T-helper 1 cell (primary cell): ENCODE measurements around the gene PTPRD.

Experiments
- DNase-seq, 5 donors: peaks; one replicate each; pipeline ENCODE4 v3.0.0-alpha.2; 2012 to 2020

PTPRD gene

DNA sequence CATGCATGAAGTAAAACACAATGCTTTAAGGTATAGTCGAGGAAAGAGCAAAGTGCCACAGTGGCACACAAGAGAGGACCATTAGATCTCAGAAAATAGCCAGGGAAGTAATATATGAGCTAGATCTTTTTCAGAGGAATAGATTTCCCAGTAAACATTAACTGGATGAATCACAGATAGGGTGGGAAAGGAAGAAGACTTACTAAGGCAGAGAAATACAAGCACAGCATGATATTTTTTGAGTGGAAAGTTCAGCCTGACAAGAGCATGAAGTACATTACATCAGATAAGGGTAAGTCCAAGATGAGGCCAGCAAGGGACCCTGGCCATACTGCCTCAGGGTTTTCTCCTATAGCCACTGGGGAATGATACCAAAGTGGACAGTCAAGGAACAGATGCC lies 2008.6 kb downstream of the PTPRD start:
- no peak for DNase-seq

GRCh38 chr9:8600914-8601680 lies 2011.7 kb downstream of the PTPRD start:
- DNase-seq: no peak

DNA sequence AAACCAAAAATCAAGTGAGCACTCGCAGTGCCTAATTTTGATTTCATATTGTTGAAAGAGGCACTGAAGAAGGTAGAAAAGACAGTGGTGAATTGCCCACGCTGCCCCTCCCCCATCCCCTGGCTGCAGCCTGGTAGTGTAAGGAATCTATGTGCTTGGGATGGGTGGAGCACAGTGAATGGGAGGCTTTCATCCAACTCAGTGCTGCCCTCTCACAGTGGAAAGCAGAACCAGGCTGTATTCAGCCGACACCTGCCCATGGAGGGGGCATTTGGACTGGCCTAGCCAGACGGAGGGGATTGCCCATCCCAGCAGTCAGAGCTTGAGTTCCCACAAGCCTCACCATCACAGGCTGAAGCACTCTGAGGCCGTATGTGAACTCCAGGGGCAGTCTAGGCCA lies 2012.9 kb downstream of the PTPRD start:
- DNase-seq: no peak

- no peak for DNase-seq
Measured at GRCh38 chr9:8589476-8589875, 2023.3 kb downstream of the PTPRD start.

GRCh38 chr9:8585036-8585435 lies 2027.8 kb downstream of the PTPRD start:
- DNase-seq: no peak

DNA sequence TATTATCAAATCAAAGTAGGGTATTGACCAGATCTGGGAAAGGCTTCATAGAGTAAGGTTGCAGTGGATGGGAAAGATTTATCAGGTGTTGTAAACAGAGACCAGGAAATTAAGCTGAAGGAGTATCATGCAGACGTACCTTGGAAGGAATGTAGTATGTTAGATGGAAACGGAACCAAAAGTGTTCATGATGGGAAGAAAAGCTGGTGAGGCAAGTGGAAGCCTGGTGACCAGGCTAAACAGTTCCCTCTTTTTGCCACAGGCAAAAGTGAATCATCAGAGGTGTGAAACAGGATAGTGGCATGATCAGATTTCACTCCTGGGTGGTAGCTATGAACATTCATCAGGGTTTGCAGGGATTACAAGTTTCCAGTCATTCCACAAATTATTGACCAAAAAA lies 2033.1 kb downstream of the PTPRD start:
- no peak for DNase-seq

GRCh38 chr9:8576741-8577140 lies 2036.1 kb downstream of the PTPRD start:
- no peak for DNase-seq

DNA sequence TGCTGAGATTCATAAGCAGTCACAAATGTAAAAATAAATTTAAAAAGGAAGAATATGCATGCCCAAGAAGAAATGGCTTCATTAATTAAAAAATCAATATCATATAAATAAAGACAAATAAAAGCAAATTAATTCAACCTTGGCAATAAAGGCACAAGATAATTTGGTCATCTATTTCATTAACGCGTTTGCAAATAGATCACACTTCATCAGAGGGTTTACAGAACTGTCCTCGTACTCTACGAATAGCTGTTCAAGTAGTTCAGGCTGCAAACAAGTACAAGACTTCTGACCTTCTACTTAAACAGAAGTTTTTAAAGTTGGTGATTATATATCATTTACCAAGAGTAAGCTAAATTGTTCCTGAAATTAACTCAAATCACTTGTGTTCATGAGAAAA lies 2038.0 kb downstream of the PTPRD start:
- no peak for DNase-seq

DNA sequence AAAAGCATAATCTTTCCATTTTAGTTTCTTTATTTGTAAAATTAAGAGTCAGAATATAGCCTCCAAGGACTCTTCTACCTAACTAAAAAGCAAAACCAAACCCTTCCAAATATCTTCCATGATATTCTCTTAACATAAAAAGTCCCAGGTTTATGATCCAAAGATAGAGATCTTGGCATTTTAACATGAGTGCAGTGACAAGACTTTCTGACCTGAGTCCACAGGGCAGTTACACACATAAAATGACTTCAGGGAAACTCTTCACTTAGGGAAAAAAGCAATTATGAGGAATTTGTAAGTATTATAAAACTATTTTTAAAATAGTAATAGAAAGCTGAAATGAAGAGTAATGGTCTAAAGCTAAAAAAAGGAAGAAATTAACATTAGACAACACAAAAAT lies 2040.6 kb downstream of the PTPRD start:
- no peak for DNase-seq

GRCh38 chr9:8571643-8572042 lies 2041.2 kb downstream of the PTPRD start:
- DNase-seq: no peak

DNA sequence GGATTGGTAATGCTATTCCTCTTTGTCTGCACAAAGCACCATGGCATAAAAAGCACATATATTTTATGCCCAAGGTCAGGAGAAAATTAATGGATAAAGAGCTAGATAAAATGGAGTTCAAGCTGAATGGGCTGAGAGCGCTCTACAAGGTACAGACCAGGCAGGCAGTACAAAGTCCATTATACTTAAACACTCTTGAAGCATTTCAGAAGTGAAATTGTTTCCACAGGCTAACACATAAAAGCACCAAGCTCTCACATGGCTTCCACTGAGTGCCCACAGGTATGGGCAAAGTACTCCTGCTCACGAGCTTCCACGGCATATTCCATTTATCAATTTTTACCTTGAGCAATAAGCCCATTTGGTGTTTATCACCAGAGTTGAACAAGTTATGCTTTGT lies 2042.0 kb downstream of the PTPRD start:
- DNase-seq: no peak

GRCh38 chr9:8569823-8570222 lies 2043.0 kb downstream of the PTPRD start:
- no peak for DNase-seq

GRCh38 chr9:8567963-8568579 lies 2044.7 kb downstream of the PTPRD start:
- no peak for DNase-seq

DNA sequence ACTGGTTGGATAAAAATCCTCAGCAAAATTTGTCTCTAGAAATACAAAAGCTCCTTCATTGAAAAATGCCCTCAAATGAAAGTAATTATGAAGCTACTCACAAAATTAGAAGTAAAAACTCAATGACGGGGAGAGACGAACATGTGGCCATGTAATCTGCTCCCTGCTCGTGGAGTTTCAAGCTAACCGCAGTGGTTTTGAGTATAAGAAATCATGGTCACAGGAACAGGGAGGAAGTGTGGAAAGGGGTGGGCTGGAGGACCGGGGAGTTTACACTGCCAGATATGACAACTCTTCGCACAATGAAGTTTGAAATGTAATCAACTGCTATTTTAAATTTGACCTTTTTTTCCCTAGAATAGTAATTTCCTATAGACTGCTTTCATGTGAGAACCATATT lies 2047.8 kb downstream of the PTPRD start:
- DNase-seq: no peak

GRCh38 chr9:8560560-8561525 lies 2052.0 kb downstream of the PTPRD start:
- DNase-seq: no peak

DNA sequence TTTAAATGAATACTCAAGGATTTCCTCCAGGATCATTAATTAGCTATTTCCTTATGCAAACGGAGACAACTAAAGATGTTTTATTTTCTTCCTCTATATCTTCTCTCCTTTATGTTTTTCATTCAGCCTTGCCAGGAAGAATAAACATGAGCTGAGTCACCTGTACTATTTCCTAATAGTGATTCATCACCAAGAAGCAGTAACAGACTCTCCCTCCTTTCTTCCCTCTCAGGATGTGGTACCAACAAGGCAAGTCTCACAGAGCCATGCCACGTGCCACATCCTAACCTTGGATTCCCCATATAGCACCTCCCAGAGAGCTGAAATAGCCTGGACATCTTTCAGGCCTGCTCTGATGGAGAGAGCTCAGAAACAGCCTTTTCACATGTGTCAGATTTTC lies 2054.6 kb downstream of the PTPRD start:
- DNase-seq: no peak

DNA sequence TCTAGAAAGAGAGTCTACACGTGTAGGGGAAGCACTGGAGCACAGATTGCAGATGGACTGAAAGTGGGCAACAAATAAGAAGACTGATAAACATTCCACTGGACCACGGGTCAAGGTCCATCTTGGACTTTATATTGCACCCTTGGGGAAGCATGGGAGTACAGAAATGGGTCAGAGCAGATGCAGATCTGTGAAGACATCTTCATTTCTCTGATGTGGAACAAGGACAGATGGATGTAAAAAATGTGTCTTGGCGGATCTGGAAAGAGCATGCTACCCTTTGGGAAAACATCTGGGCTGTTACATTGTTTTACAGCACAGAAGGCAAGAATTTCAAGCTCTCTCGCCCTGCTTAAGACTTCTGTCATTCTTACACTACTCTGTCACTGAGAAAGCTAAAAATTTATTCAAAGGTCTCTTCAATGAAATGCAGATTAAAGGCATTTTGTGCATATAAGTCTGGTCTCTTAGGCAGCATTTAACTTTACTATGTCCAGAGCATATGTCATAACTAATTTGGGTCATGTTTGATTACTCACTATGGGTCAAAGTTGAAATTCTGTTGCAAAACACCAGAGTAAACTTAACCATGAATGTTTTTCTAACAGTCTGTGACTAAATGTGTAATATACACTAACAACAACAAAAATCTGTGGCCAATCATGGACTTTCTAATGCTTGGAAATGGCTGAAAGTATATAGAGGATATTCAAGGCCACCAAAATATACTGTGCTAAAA lies 2056.9 kb downstream of the PTPRD start:
- DNase-seq: no peak

- DNase-seq: no peak
Measured at GRCh38 chr9:8553444-8553843, 2059.4 kb downstream of the PTPRD start.

GRCh38 chr9:8552732-8553131 lies 2060.1 kb downstream of the PTPRD start:
- no peak for DNase-seq

- DNase-seq: no peak
Measured at GRCh38 chr9:8549214-8549613, 2063.6 kb downstream of the PTPRD start.

DNA sequence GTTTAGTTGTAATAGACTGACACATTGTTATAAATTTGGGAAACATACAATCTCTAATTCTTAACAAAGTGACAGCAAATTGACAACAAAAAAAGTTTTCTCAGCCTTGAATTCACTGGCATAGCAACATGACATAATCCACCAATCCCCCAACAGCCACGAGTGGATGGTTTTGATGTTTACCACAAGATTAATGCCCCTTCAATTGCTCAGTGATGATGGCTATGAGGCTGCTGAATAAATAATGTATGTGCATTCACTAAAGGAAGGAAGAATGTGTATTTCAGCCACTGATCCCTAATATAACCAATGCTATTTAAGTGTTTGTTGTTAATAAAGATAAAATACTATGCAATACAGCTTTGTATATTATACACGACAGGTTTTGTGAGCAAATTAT lies 2069.6 kb downstream of the PTPRD start:
- no peak for DNase-seq

DNA sequence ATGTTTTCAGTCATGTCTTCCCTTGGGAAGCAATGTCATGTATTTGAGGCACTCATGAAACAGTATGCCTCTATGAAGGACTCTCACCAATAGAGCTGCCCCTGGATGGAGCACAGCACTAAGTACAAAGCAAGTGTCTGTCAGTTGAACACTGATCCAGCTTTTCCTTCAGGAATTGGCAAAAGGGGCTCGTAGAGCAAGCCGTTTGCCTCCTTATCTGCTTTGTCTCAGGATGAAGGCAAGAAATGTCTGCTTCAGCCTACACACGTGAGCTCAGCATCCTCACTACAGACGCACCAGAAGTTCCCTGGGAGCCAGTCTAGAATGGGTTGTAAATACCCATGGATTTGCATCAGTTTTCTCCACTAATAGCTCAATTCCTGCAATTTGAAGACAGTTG lies 2070.3 kb downstream of the PTPRD start:
- no peak for DNase-seq

DNA sequence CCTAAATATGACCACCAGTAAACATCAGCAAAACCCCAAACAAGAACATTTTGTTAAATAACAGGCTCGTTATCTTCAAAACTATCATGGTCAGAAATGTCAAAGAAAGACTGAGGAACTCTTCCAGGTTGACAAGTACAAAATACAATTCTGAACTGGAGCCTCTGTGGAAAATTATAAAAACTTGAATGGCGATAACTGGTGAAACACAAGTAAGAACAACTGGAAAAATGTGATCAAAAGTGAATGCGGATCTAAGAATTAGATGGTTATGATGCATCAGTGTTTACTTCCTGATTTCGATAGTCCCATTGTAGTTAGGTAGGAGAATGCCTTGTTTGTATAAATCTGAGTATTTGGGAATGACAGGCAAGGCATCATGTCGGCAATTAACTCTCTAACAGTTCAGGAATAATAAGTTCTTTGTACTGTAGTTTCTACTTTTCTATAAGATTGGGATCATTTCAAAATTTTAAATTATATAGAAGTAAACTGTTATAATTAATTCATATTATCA lies 2073.1 kb downstream of the PTPRD start:
- DNase-seq: no peak
